H9 (cell line): ENCODE measurements around the gene SH3GL3. TPM values are rescaled to one million over a fixed set of nuclear protein-coding genes. Genes with fewer than 3 reads are reported as not detected.

Experiments used
- DNase-seq: peaks from one replicate; pipeline ENCODE4 v3.0.0-alpha.2; 2017
- H2AFZ ChIP-seq: one replicate; pipeline ENCODE4 v1.6.1; 2013; ENCODE audit warnings: mild to moderate bottlenecking, low read length, control low read depth, moderate library complexity
- H2AK5ac ChIP-seq: 2 replicates; pipeline ENCODE4 v1.6.1; 2013; ENCODE audit warnings: low read length, control low read depth, mixed read lengths; ENCODE audit not compliant: insufficient read length
- H2BK120ac ChIP-seq: one replicate; pipeline ENCODE4 v1.6.1; 2013; ENCODE audit warnings: low read depth, mild to moderate bottlenecking, low read length, control low read depth, inconsistent platforms; ENCODE audit not compliant: poor library complexity, severe bottlenecking
- H2BK12ac ChIP-seq: 2 replicates; pipeline ENCODE4 v1.6.1; 2013; ENCODE audit warnings: low read length, control low read depth, mixed read lengths, low read depth; ENCODE audit not compliant: insufficient read length
- H2BK15ac ChIP-seq: 2 replicates; pipeline ENCODE4 v1.6.1; 2013; ENCODE audit warnings: low read depth, low read length, control low read depth
- H2BK20ac ChIP-seq: one replicate; pipeline ENCODE4 v1.6.1; 2013; ENCODE audit warnings: low read depth, mild to moderate bottlenecking, low read length, control low read depth, inconsistent platforms; ENCODE audit not compliant: poor library complexity, severe bottlenecking
- H2BK5ac ChIP-seq: 2 replicates; pipeline ENCODE4 v1.6.1; 2013; ENCODE audit warnings: low read length, control low read depth, mixed read lengths; ENCODE audit not compliant: insufficient read length
- H3K14ac ChIP-seq: 2 replicates; pipeline ENCODE4 v1.6.1; 2013; ENCODE audit warnings: low read length, control low read depth; ENCODE audit not compliant: insufficient read depth
- H3K18ac ChIP-seq: 2 replicates; pipeline ENCODE4 v1.6.1; 2013; ENCODE audit warnings: low read depth, mild to moderate bottlenecking, mixed read lengths, low read length, control low read depth; ENCODE audit not compliant: insufficient read length
- H3K23ac ChIP-seq: 2 replicates; pipeline ENCODE4 v1.6.1; 2013; ENCODE audit warnings: low read length, control low read depth, mixed read lengths, low read depth; ENCODE audit not compliant: insufficient read length
- H3K23me2 ChIP-seq: 2 replicates; pipeline ENCODE4 v1.6.1; 2013; ENCODE audit warnings: low read depth, mild to moderate bottlenecking, mixed read lengths, low read length, control low read depth; ENCODE audit not compliant: insufficient read length, poor library complexity, severe bottlenecking
- H3K27ac ChIP-seq: 2 replicates; pipeline ENCODE4 v1.5.1; 2013; ENCODE audit warnings: low read length, control low read depth, mixed read lengths, low read depth; ENCODE audit not compliant: insufficient read length
- H3K27me3 ChIP-seq: 2 replicates; pipeline ENCODE4 v1.6.1; 2013; ENCODE audit warnings: low read length, control low read depth, inconsistent platforms; ENCODE audit not compliant: insufficient read depth
- H3K4ac ChIP-seq: 2 replicates; pipeline ENCODE4 v1.6.1; 2013; ENCODE audit warnings: low read depth, mild to moderate bottlenecking, control low read depth, inconsistent platforms, low read length, moderate library complexity
- H3K4me1 ChIP-seq: 2 replicates; pipeline ENCODE4 v1.6.1; 2013; ENCODE audit warnings: low read length, control low read depth, inconsistent platforms; ENCODE audit not compliant: insufficient read depth
- H3K4me2 ChIP-seq: 2 replicates; pipeline ENCODE4 v1.6.1; 2013; ENCODE audit warnings: low read length, control low read depth, mixed read lengths; ENCODE audit not compliant: insufficient read length, insufficient read depth
- H3K56ac ChIP-seq: 2 replicates; pipeline ENCODE4 v1.6.1; 2013; ENCODE audit warnings: low read depth, mild to moderate bottlenecking, mixed read lengths, low read length, control low read depth; ENCODE audit not compliant: insufficient read length
- H3K79me1 ChIP-seq: 2 replicates; pipeline ENCODE4 v1.6.1; 2013; ENCODE audit warnings: low read depth, mild to moderate bottlenecking, moderate library complexity, low read length, control low read depth, inconsistent platforms; ENCODE audit not compliant: insufficient read depth, poor library complexity, severe bottlenecking
- H3K79me2 ChIP-seq: 2 replicates; pipeline ENCODE4 v1.6.1; 2013; ENCODE audit warnings: low read length, control low read depth, inconsistent platforms; ENCODE audit not compliant: insufficient read depth
- H3K9ac ChIP-seq: 2 replicates; pipeline ENCODE4 v1.6.1; 2013; ENCODE audit warnings: low read length, control low read depth, mixed read lengths; ENCODE audit not compliant: insufficient read length; ENCODE audit errors: extremely low read depth
- H3K9me3 ChIP-seq: one replicate; pipeline ENCODE4 v1.6.1; 2013; ENCODE audit warnings: low read depth, low read length, inconsistent platforms; ENCODE audit not compliant: control insufficient read depth
- H3T11ph ChIP-seq: one replicate; pipeline ENCODE4 v1.6.1; 2013; ENCODE audit warnings: mild to moderate bottlenecking, low read length, control low read depth, inconsistent platforms
- H4K20me1 ChIP-seq: one replicate; pipeline ENCODE4 v1.6.1; 2013; ENCODE audit not compliant: control insufficient read depth, insufficient read length, insufficient read depth
- H4K5ac ChIP-seq: 2 replicates; pipeline ENCODE4 v1.6.1; 2013; ENCODE audit warnings: low read depth, mild to moderate bottlenecking, mixed read lengths, low read length, control low read depth; ENCODE audit not compliant: insufficient read length
- H4K8ac ChIP-seq: replicated peaks from 2 replicates; pipeline ENCODE4 v1.6.1; 2013; ENCODE audit warnings: low read length, control low read depth, mixed read lengths, low read depth; ENCODE audit not compliant: insufficient read length
- H4K91ac ChIP-seq: 2 replicates; pipeline ENCODE4 v1.6.1; 2013; ENCODE audit warnings: low read depth, mild to moderate bottlenecking, moderate library complexity, mixed read lengths, low read length, control low read depth; ENCODE audit not compliant: insufficient read length
- H3K27ac Mint-ChIP-seq, 3 experiments: 2 replicates in 2 of 3; 3 replicates in 1 of 3; pipeline ENCODE4 v1.8.0; 2020 to 2021; ENCODE audit warnings: mixed read lengths in 3 of 3, mild to moderate bottlenecking in 1 of 3, moderate library complexity in 1 of 3
- H3K27me3 Mint-ChIP-seq: 2 replicates; pipeline ENCODE4 v1.8.0; 2021; ENCODE audit warnings: low read depth, mild to moderate bottlenecking, moderate library complexity, mixed read lengths
- H3K36me3 Mint-ChIP-seq, 3 experiments: 2 replicates in 2 of 3; 3 replicates in 1 of 3; pipeline ENCODE4 v1.8.0; 2020 to 2021; ENCODE audit warnings: low read depth in 3 of 3, mixed read lengths in 3 of 3; ENCODE audit not compliant: insufficient read depth in 1 of 3
- H3K4me1 Mint-ChIP-seq, 2 experiments: 2 replicates each; pipeline ENCODE4 v1.8.0; 2020; ENCODE audit warnings: mixed read lengths in 2 of 2
- H3K4me3 Mint-ChIP-seq, 2 experiments: 2 replicates in 1 of 2; 3 replicates in 1 of 2; pipeline ENCODE4 v1.8.0; 2020 to 2021; ENCODE audit warnings: mild to moderate bottlenecking in 2 of 2, mixed read lengths in 2 of 2, moderate library complexity in 1 of 2
- H3K9me3 Mint-ChIP-seq, 2 experiments: 2 replicates in 1 of 2; 3 replicates in 1 of 2; pipeline ENCODE4 v1.8.0; 2020; ENCODE audit warnings: mild to moderate bottlenecking in 2 of 2, mixed read lengths in 2 of 2, moderate library complexity in 1 of 2
- WGBS: extraction: QIAGEN DNeasy Blood & Tissue Kit; methylation state at CpG from one replicate; pipeline ENCODE4 v1.1.7; 2013; ENCODE audit warnings: missing lambda C conversion rate, low lambda C conversion rate, mixed read lengths; ENCODE audit not compliant: insufficient read length; ENCODE audit errors: extremely low coverage; 5-methylcytosine and 5-hydroxymethylcytosine counted together
- total RNA-seq: library from RNA; stranded (reverse); gene quantifications from 2 replicates; pipeline ENCODE4 v1.2.1, GENCODE V29; 2021
- TF ChIP-seq, protein P1 (sequence below): fragments of 200-600 bp; sonication (generic); conservative IDR thresholded peaks from 3 replicates; pipeline ENCODE4 v1.8.0; 2021; ENCODE audit warnings: antibody characterized with exemption, mild to moderate bottlenecking

Gene SH3GL3
- total RNA-seq, 1 experiment from 2014 or later = 11.2 TPM

DNA sequence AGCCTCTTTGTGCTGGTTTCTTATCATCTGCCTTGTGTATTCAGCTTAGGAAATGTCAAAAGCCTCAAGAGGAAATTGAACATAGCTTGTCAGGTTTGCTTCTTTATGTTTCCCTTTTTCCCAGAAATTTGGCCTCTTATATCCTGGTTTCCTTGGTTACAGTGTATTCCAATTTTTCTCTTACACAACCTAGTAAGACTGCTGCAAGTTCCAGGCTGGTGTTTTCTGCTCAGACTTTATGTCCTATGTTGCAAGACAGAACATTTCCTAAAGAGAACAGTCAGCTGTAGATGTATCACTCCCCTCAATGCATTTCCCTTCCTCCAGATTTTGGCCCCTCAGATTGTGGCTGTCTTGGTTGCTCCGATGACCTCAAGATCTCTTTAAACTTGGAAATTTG, 102.5 kb downstream of the SH3GL3 start:
- H3K4me2 ChIP-seq = no peak overlapping the region
- no CpG with 5 or more reads among the region's 1 CpG for WGBS
- no peak overlapping the region for H2BK15ac ChIP-seq
- TF ChIP-seq, protein P1, sequence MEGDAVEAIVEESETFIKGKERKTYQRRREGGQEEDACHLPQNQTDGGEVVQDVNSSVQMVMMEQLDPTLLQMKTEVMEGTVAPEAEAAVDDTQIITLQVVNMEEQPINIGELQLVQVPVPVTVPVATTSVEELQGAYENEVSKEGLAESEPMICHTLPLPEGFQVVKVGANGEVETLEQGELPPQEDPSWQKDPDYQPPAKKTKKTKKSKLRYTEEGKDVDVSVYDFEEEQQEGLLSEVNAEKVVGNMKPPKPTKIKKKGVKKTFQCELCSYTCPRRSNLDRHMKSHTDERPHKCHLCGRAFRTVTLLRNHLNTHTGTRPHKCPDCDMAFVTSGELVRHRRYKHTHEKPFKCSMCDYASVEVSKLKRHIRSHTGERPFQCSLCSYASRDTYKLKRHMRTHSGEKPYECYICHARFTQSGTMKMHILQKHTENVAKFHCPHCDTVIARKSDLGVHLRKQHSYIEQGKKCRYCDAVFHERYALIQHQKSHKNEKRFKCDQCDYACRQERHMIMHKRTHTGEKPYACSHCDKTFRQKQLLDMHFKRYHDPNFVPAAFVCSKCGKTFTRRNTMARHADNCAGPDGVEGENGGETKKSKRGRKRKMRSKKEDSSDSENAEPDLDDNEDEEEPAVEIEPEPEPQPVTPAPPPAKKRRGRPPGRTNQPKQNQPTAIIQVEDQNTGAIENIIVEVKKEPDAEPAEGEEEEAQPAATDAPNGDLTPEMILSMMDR = no peak
- H3K79me2 ChIP-seq = no peaks in the 10 kb centered on the region; the same call in 1 of the 2 replicates
- no peak overlapping the region for H2BK5ac ChIP-seq
- H2AFZ ChIP-seq = no peak overlapping the region
- H3K27ac ChIP-seq = no peak overlapping the region
- H3K79me1 ChIP-seq = peaks cover 4% of the 10 kb centered on the region
- no peak overlapping the region for H3K4ac ChIP-seq
- H3K18ac ChIP-seq = no peak overlapping the region
- peak overlapping the region in 1 of 3 experiments; percentile 79; a peak in 1 of 7 replicates for H3K27ac Mint-ChIP-seq
- H3K9me3 Mint-ChIP-seq = peaks cover under 1 to 3% of the 10 kb centered on the region in 2 experiments; a peak in 2 of 5 replicates
- peaks cover 10% of the 10 kb centered on the region; the same call in 1 of the 2 replicates for H3K4me1 ChIP-seq
- H3K27me3 ChIP-seq = no peaks in the 10 kb centered on the region
- no peak overlapping the region for H3T11ph ChIP-seq
- H2BK12ac ChIP-seq = no peak overlapping the region
- H2BK120ac ChIP-seq = no peak overlapping the region
- H2AK5ac ChIP-seq = no peak overlapping the region
- H3K4me3 Mint-ChIP-seq = no peak overlapping the region
- no peaks in the 10 kb centered on the region for H4K20me1 ChIP-seq
- no peak overlapping the region for H4K5ac ChIP-seq
- H3K27me3 Mint-ChIP-seq = no peaks in the 10 kb centered on the region
- H3K36me3 Mint-ChIP-seq = peaks cover 0 to 5% (median under 1%) of the 10 kb centered on the region in 3 experiments; a peak in 2 of 7 replicates
- no peak overlapping the region for H3K9ac ChIP-seq
- H3K23me2 ChIP-seq = no peaks in the 10 kb centered on the region
- no peak overlapping the region for H4K8ac ChIP-seq
- no peaks in the 10 kb centered on the region for H3K9me3 ChIP-seq
- DNase-seq = no peak
- H2BK20ac ChIP-seq = no peak overlapping the region
- H4K91ac ChIP-seq = no peak overlapping the region
- no peak overlapping the region for H3K56ac ChIP-seq
- H3K14ac ChIP-seq = no peak overlapping the region
- peaks cover 36 to 42% of the 10 kb centered on the region in 2 experiments for H3K4me1 Mint-ChIP-seq
- H3K23ac ChIP-seq = no peak overlapping the region
